Fibroblast of upper back skin (primary cell): ENCODE results near the gene MAN2B2.

ENCODE experiments used
- DNase-seq: peaks from one replicate; pipeline ENCODE4 v3.0.0-alpha.2; 2013

Gene MAN2B2

DNA sequence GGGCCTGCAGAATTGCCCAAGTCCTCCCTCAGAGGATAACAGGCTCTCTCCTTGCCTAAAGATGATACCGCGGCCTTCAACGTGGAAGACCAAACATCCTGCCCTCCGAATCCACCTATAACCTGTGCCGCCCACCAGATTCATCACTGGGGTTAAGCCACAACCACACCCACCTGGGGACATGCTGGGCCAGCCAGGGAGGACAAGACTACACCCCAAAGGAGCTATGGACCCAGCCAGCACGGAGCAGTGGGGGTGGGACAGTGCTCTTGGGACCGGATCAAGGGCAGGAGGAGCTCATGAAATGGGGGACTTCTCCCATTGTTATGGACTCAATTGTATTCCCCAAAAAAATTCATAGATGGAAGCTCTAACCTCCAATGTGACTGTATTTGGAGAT lies 6.8 kb upstream of the MAN2B2 start:
- DNase-seq: no peak

DNA sequence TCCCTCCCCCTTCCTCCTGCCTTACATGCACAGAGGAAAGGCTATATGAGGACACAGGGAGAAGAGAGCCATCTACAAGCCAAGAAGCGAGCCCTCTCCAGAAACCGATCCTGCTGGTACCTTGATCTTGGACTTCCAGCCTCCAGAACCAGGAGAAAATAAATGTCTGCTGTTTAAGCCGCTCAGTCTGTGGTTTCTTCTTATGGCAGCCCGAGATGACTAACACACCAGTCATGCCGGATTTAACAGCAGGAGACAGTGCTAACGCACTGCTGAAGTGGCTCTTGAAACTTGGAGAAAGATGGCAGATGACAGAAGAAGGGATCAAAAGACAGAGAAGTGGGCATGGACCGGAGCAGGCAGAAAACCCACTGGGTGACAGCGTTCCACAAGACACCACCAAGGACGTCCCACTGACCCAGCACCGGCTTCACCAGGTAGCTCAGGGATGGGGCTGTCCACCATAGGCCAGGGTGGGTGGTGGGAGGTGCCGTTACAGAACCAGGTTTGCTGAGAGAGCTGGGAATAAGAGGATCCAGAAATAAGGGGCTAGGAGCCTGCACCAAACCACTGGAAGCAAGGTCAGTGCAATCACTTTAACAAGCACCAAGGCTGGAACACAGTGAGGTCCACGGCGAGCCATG lies 6.2 kb upstream of the MAN2B2 start:
- peak; percentile 72 for DNase-seq

- DNase-seq: no peak
Observed at GRCh38 chr4:6571608-6572007, 3.4 kb upstream of the MAN2B2 start.

DNA sequence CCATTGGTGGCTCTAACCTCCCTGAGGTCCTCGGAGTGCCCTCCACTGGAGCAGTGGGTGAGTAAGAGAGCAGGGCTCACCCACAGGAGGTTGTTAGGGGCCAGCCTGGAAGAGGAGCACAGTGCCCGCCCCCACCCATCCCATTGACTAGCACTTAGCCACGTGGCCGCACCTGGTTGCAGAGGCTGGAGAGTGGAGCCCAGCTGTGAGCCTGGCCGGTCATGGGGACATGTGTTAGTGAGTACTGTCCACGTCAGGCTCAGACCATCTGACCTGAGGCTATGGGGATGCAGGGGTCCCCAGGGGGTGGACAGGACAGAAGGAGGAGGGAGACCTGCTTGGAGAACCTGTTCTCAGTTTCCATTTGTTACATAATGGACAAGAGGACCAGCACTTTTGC lies 1.4 kb upstream of the MAN2B2 start:
- DNase-seq: no peak

DNA sequence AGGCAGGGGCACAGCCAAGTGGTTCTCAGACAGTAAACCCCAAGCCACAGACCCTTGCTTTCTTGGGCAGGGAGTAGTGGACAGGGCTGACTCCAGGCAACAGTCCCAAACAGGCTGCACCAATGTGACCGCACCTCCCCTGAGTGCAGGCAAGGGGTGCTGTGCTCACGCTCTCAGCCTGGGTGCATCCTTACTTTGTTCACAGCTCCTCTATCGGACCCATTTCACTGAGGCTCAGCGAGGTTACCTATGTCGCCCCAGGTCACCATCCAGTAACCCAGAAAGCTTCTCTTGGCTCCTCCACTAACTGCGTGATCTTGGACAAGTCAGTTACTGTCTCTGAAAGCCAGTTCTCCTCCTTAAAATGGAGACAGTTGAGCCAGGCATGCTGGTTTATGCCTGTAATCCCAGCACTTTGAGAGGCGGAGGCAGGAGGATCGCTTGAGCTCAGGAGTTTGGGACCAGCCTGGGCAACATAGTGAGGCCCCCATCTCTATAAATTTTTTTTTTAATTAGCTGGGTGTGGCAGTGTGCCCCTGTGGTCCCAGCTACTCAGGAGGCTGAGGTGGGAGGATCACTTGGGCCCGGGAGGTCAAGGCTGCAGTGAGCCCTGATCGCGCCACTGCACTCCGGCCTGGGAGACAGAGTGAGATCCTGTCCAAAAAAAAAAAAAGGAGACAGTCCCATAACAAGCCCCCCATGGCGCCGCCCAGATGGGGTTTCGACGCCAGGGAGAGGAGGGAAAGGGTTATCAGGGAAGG lies 823 bp upstream of the MAN2B2 start:
- no peak for DNase-seq

GRCh38 chr4:6575503-6576240 lies 683 bp downstream of the MAN2B2 start:
- DNase-seq: no peak

- no peak for DNase-seq
Observed at GRCh38 chr4:6576512-6576911, 1.5 kb downstream of the MAN2B2 start.

- DNase-seq: no peak
Observed at GRCh38 chr4:6576932-6577331, 1.9 kb downstream of the MAN2B2 start.

DNA sequence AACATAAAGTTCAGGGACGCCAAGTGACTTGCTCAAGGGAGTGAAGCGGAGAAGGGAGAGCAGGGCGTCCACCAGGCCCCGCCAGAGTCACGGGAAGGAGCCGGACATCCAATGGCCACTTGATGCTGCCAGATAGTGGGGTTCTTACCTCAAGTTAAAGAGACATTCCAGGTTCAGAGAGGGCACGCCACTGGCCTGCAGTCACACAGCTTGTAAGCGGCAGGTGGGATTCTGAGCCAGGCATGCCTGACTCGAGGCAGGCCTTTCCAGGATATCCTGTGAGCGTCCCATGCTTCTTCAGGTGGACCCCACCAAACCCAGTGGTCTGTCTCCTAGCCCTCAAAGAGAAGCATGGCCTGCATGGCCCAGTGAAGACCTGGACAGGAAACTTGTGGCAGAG lies 2.4 kb downstream of the MAN2B2 start:
- no peak for DNase-seq

GRCh38 chr4:6578221-6578620 lies 3.2 kb downstream of the MAN2B2 start:
- DNase-seq: no peak

- no peak for DNase-seq
Observed at GRCh38 chr4:6580353-6580752, 5.4 kb downstream of the MAN2B2 start.

GRCh38 chr4:6581566-6582121 lies 6.7 kb downstream of the MAN2B2 start:
- DNase-seq: no peak

- DNase-seq: peak; percentile 18
Observed at GRCh38 chr4:6582889-6583490, 8.0 kb downstream of the MAN2B2 start.

DNA sequence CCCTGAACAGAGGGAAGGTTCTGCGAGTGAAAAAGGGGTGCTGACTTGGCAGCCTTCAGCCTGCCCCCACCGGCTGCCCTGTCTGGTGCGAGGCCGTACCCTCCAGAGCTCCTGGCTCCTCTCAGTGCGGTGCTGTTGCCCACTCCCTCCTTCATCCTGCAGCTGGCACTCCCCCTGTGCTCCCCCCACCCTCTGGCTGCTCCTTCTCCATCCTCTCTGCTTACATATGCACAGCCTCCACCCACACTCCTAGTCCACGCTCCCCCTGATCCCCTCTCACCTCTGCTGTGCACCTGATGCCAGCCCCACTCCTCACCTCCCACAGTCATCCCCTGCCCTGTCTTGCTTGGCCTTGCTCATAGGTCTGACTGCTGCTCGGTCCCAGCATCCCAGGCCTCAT lies 9.9 kb downstream of the MAN2B2 start:
- no peak for DNase-seq

DNA sequence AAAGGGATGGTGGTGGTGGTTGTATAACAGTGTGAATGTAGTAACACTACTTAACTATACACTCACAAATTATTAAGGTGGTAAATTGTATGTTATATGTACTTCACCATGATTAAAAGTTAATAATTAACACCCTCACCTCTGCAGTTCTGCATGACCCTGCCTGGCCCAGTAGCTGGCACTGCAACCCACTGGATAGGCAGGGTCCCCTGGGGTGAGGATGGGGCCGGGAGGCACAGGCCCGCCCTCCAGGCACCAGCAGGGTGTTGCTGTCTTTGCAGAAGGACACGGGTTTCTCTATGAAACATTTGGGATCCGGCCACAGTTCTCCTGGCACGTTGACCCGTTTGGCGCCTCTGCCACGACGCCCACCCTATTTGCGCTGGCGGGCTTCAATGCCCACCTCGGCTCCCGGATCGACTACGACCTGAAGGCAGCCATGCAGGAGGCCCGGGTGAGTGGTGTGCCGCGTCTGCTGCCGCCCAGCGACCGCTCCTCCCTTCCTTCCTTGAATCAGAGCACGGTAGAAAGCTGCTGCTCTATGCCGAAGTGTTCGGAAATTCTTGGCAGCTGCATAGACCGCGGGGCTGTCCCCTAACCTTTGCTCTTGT lies 11.8 kb downstream of the MAN2B2 start:
- no peak for DNase-seq

DNA sequence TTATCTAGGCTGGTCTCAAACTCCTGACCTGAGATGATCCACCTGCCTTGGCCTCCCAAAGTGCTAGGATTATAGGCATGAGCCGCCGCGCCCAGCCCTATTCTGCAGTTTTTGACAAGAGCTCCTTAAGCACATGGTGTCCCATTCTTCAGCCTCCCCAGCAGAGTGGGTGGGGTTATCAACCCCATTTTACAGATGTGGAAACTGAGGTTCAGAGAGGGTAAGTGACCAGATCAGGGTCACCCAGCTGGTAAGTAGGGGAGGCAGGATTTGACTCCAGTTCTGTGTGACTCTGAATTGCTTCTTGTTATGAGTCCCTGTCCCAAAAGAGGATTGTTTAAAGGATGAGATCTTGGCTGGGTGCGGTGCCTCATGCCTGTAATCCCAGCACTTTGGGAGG lies 14.5 kb downstream of the MAN2B2 start:
- DNase-seq: no peak

- DNase-seq: no peak
Observed at GRCh38 chr4:6591313-6591712, 16.3 kb downstream of the MAN2B2 start.

- no peak for DNase-seq
Observed at GRCh38 chr4:6591781-6592180, 16.8 kb downstream of the MAN2B2 start.

- no peak for DNase-seq
Observed at GRCh38 chr4:6592804-6593563, 18.0 kb downstream of the MAN2B2 start.

DNA sequence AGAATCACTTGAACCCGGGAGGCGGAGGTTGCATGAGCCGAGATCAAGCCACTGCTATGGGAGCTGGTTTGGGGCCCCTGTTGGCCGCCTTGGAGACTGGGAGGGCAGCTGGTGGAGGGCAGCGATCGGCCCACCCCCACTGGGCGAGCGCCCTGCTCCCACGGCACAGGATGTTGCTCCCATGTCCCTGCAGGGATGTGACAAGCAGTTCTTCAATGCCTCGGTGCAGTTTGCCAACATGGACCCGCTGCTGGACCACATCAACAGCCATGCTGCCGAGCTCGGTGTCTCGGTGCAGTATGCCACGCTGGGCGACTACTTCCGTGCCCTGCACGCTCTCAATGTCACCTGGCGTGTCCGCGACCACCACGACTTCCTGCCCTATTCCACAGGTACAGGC lies 19.4 kb downstream of the MAN2B2 start:
- no peak for DNase-seq

DNA sequence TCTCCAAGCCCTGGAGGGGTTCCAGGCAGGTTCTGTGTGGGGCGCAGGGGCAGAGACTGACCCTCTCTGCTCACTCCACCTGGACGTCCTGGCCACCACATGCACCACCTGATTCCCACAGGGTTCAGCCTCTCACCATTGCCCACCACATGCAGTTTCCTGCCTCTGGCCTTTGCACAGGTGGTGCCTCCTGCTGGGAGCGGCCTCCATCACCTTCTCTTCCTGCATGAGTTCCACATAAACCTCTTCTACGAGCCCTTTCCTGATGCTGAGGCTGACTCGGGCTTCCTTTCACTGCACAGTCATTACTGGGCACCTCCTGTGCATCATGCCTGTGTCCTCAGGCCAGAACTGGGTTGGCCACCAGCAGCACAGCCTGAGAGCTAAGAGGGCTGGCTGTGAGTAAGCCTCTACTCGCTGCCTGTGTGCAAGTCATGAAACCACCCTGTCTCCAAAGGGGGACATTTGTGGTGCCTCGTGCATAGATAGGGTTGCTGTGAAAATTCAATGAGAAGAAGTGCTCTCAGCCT lies 19.9 kb downstream of the MAN2B2 start:
- DNase-seq: no peak
